Stimulated activated CD4-positive, alpha-beta T cell treated with anti-CD3 and anti-CD28 coated beads, Interleukin-1b, Interleukin-23, amount 100 ng/mL, for 48 hours (primary cell): ENCODE data around the gene MYCBPAP.

ENCODE experiments used
- DNase-seq: peaks from one replicate; pipeline ENCODE4 v3.0.0-alpha.2; 2020

MYCBPAP gene

GRCh38 chr17:50537721-50538548 lies 29.7 kb downstream of the MYCBPAP start:
- DNase-seq = no peak

DNA sequence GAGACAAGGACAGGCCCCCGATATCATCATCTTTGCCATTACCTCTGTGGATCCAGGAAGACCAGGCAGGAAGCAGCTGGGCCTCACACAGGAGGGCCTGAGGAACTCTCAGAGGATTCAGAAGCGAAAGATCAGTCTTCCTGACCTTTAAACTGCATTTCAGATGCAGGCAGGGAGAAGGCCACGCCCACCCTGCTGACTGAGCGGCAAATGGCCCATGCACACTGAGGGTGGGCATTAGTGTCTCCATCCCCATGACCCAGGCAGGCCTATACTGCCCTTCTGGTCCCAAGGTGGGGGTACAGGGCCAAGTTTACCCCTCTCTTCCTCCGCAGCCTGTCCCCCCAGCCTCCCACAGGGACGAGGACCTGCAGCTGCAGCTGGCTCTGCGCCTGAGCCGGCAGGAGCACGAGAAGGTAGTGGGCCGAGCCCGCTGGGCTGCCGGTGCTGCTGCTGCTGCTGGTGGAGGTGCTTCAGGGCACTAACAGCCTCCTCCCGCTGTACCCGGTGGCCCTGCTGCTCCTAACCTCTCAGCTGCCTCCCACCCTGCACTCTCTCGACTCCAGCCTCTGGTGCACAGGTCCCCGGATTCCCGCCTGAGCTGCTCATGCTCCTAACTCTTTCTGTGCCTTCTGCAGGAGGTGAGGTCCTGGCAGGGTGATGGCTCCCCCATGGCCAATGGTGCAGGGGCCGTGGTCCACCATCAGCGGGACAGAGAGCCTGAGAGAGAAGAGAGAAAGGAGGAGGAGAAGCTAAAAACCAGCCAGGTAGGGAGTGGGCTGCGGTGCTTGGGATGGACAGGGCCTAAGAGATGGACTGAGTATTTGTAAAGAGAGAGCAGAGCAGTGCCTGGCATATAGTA lies 30.5 kb downstream of the MYCBPAP start:
- DNase-seq = no peak

GRCh38 chr17:50539762-50540559 lies 31.7 kb downstream of the MYCBPAP start:
- DNase-seq = no peak

- no peak for DNase-seq
Measured at GRCh38 chr17:50540560-50541401, 32.5 kb downstream of the MYCBPAP start.

DNA sequence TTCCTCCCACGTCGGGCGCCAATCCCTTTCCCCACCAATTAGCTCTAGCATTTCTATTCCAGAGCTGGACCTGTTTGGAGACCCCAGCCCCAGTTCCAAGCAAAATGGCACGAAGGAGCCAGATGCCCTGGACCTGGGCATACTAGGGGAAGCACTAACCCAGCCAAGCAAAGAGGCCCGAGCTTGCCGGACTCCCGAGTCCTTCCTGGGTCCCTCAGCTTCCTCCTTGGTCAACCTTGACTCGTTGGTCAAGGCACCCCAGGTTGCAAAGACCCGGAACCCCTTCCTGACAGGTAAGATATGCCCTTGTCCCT lies 33.1 kb downstream of the MYCBPAP start:
- DNase-seq = no peak

DNA sequence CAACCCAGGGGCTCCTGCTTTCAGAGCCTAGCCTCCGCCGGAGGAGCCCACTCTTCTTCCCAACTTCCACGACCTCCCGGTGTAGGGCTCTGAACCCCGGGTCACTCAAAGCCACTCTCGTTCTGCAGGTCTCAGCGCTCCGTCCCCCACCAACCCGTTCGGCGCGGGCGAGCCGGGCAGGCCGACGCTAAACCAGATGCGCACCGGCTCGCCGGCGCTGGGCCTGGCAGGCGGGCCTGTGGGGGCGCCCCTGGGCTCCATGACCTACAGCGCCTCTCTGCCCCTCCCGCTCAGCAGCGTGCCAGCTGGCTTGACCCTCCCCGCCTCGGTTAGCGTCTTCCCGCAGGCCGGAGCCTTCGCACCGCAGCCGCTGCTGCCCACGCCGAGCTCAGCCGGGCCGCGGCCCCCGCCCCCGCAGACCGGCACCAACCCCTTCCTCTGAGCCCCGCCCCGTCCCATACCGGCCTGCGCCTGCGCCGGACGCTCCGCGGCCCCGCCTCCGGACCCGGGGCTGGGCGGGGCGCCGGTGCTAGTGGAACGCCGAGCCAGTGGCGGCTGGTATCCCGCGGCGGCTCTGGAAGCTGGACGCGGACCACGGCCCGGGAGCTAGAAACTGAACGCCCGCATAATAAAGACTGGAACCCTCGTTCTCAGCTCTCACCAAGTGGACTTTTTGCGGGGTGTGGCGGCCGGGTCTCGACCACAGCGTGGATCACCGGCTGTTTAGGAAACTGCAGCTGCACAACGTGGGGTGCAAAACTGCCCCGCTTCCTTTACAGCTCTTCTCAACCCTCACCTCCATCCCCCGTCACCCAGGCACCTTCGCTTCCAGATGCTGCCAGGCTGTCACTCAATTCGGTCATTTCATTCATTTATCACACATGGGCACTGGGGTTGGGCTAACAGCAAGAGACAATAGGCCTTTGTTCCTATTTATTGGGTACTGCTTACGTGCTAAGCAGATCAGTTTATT lies 33.8 kb downstream of the MYCBPAP start:
- DNase-seq = peak; percentile 79

GRCh38 chr17:50542795-50543774 lies 34.8 kb downstream of the MYCBPAP start:
- no peak for DNase-seq

DNA sequence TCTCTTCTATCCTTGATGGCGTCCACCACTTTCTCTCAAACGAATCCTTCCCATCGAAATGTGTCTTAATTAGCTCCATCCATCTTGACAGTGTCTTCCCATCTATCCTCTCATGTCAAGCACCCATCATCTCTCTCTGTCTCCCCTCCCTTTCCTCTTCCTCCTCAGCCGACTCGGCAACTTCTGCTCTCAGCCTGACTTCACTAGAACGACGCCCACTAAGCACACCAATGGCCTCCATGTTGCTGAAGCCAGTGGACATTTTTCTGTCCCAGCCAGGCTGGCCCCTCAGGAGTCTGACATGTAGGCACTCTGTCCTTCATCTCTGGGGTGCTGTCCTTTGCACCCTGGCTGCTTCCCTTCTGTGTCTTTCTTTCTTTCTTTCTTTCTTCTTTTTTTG lies 36.3 kb downstream of the MYCBPAP start:
- no peak for DNase-seq

DNA sequence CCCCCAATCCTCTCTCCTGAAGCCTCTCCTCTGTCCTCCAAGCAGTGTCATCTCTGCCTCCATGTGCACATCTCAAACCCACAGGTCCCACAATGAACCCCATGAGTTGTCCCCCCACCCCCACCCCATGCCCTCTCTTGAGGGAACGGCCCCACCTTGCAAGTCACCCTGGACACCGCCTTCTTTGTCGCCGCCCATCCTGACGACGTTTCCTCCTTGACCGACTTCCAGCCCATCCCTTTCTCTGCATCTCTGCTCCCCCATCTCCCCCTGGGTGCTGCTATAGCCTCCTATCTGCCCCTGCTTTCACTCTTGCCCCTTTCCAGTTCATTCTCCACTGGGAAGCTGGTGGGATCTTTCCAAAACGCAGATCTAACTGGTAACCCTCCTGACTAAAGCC lies 37.1 kb downstream of the MYCBPAP start:
- DNase-seq = no peak

GRCh38 chr17:50546701-50547034 lies 38.4 kb downstream of the MYCBPAP start:
- DNase-seq = no peak

DNA sequence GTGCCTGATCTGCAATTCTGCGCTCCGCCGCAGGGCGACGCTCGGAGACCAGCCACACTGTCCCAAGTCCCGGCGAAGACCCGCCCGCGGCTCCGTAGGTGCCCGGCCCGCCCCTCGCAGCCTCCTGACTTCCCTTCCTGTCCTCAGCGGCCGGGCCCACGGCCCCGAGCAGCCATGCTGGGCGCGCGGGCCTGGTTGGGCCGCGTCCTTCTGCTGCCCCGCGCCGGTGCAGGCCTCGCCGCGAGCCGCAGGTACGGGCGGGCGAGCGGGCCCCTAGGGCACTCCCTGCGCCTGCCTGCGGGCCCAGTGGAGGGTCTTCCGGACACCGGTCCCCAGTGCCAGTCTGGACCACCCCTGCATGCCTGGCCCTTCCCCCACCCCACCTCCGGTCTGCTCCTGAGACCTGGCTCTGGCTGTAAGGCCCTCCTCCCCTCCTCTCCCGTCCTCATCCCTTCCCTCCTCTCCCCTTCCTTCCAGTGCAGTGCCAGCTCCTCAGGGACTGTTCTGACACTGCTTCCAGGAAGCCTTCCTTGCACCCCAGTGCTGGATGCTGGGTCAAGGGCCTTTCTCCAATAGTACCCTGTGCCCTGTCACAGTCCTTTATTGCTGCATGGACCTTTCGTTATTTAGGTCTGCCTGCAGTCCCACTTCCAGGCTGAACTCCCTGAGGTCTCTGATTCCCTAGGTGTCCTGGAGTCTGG lies 38.9 kb downstream of the MYCBPAP start, which contains the start of gene SPATA20:
SPATA20 (plus strand) TSS at position 140 of the 701 bp plus-strand sequence; CDS start at position 175, 35 bp downstream.
- DNase-seq = peak; percentile 86

DNA sequence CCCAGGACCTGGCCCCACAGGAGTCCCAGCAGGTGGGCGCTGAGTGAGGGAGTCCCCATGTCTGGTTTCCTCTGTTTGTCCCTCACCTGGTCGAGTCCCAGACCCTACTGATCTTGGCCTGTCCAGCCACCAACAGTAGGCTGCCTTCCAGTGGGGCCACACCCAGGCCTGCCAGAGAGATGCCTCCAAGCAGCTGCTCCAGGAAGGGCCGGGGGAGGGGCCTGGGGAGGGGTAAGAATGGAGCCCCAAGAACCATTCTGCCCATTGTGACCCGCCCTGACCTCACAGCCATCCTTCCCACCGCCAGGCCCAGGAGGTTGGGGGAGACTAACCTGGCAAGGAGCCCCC lies 39.5 kb downstream of the MYCBPAP start:
- no peak for DNase-seq

- no peak for DNase-seq
Measured at GRCh38 chr17:50548831-50549230, 40.6 kb downstream of the MYCBPAP start.

GRCh38 chr17:50549256-50549941 lies 41.2 kb downstream of the MYCBPAP start:
- DNase-seq = no peak

DNA sequence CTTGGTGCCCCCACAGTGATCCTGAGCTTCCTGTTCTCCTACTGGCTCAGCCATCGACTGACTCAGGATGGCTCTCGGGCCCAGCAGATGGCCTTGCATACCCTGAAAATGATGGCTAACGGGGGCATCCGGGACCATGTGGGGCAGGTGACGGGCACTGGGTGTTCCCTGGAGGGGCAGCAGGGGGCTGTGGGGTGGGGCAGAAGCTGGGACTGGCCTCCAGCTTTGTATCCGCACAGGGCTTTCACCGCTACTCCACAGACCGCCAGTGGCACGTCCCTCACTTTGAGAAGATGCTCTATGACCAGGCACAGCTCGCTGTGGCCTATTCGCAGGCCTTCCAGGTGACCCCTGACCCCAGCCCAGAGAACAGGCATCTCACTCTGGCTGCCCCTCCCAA lies 41.7 kb downstream of the MYCBPAP start:
- DNase-seq = no peak

DNA sequence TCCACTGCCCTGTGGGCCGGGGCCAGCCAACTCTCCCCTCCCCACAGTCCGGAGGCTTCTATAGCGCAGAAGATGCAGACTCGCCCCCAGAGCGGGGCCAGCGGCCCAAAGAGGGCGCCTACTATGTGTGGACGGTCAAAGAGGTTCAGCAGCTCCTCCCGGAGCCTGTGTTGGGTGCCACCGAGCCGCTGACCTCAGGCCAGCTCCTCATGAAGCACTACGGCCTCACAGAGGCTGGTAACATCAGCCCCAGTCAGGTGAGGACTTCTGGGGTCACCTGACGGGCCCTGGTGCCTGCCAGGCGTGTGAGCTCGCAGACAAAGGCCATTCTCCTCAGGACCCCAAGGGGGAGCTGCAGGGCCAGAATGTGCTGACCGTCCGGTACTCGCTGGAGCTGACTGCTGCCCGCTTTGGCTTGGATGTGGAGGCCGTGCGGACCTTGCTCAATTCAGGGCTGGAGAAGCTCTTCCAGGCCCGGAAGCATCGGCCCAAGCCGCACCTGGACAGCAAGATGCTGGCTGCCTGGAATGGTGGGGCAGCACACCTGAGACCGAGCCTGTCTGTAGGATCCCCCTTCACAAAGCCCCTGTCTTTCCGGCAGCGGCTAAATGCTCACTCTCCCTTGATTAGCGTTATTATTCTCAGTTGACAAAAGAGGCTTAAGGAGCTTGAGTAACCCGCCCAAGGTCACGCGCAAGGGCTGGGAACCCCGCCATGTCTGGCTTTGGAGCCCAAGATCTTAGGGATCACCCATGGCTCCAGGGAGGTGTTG lies 42.6 kb downstream of the MYCBPAP start:
- DNase-seq = no peak

DNA sequence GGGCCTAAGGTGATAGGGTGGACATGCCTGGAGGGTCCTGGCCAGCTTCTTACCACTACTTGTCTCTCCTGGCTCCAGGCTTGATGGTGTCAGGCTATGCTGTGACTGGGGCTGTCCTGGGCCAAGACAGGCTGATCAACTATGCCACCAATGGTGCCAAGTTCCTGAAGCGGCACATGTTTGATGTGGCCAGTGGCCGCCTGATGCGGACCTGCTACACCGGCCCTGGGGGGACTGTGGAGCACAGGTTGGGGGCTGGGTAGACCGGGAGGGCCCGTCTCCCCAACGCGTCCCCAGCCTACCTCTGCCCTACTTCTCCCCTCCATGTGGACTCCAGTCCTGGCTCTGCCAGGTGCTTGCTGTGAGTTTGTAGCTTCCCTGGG lies 43.2 kb downstream of the MYCBPAP start:
- DNase-seq = no peak

- no peak for DNase-seq
Measured at GRCh38 chr17:50551884-50552283, 43.6 kb downstream of the MYCBPAP start.
